ENCODE measurements around the gene SAMD10. TPM values are rescaled to one million over a fixed set of nuclear protein-coding genes. Genes with fewer than 3 reads are reported as not detected.

Gene SAMD10
- 8.9 TPM for total RNA-seq

GRCh38 chr20:63979557-63980316 is at the start of gene SAMD10:
TSS of gene SAMD10 (minus strand) at chr20:63979642. CDS start at chr20:63979467, 175 bp downstream.

GRCh38 chr20:63980806-63981728 is 1.6 kb upstream of the SAMD10 start, which contains the start of gene PRPF6:
TSS of gene PRPF6 (plus strand) at chr20:63981132. CDS start at chr20:63981246, 114 bp downstream.

GRCh38 chr20:63969838-63970713 is 9.4 kb downstream of the SAMD10 start, which contains the start of gene ZNF512B:
TSS of gene ZNF512B (minus strand) at chr20:63969930. CDS start at chr20:63967950, 1,980 bp downstream.

GRCh38 chr20:63955827-63956663 is 23.4 kb downstream of the SAMD10 start, which contains the start of gene UCKL1:
TSS of gene UCKL1 (minus strand) at chr20:63956416. CDS start at chr20:63956372, 44 bp downstream.

Other genes starting within 250 kb of the SAMD10 start
- gene LIME1, start 243.0 kb downstream of the SAMD10 start, total RNA-seq: 16.5 TPM
- gene SLC2A4RG, start 239.9 kb downstream of the SAMD10 start, total RNA-seq: 32.0 TPM
- 12.1 TPM for gene ZBTB46, start 148.4 kb downstream of the SAMD10 start, total RNA-seq
- gene ABHD16B, start 118.1 kb downstream of the SAMD10 start, total RNA-seq: not detected
- gene TPD52L2, start 114.4 kb downstream of the SAMD10 start, total RNA-seq: 69.2 TPM
- 55.5 TPM for gene DNAJC5, start 84.5 kb downstream of the SAMD10 start, total RNA-seq
- gene UCKL1, start 23.2 kb downstream of the SAMD10 start, total RNA-seq: 44.6 TPM
- 19.7 TPM for gene ZNF512B, start 9.7 kb downstream of the SAMD10 start, total RNA-seq
- gene PRPF6, start 1.5 kb upstream of the SAMD10 start, total RNA-seq: 80.9 TPM
- gene C20orf204, start 56.5 kb upstream of the SAMD10 start, total RNA-seq: 1.0 TPM
- gene SOX18, start 70.0 kb upstream of the SAMD10 start, total RNA-seq: 7.1 TPM
- 41.7 TPM for gene TCEA2, start 83.6 kb upstream of the SAMD10 start, total RNA-seq
- gene RGS19, start 99.9 kb upstream of the SAMD10 start, total RNA-seq: 6.3 TPM
- gene OPRL1, start 100.4 kb upstream of the SAMD10 start, total RNA-seq: 3.5 TPM
- 0.82 TPM for gene LKAAEAR1, start 104.8 kb upstream of the SAMD10 start, total RNA-seq
- gene NPBWR2, start 127.9 kb upstream of the SAMD10 start, total RNA-seq: not detected
- gene MYT1, start 184.8 kb upstream of the SAMD10 start, total RNA-seq: 37.3 TPM